Measurements from ENCODE around the gene GALNT18. TPM values are rescaled to one million over a fixed set of nuclear protein-coding genes. Genes with fewer than 3 reads are reported as not detected.

Gene GALNT18
- total and polyA plus RNA-seq, 2 of the 4 experiments (the other 2 are of a cell fraction) = 9.5 to 11.3 TPM

DNA sequence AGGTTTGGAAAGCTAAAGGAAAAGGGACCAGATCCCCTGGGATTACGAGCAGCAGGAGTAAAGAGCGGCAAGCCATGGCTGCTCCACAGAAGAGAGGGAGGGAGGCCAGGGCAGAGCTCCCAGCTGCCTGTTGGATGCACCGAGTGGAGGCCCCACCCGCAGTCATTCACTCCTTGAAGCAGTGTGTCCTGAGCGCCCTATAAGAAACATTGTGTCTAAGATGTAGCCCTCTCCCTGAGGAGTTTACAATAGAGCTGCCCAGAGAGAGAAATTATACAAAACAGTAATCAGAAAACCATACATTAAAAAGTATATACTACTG is 214.1 kb downstream of the GALNT18 start:
- no peak for DNase-seq
- BruUV-seq (replicated peaks) = no TSS peak
- Histone ChIP-seq H4K8ac (ENCODE audit: low read depth in 2 of 2, low read length in 2 of 2) (no peak overlapping the region), H3K27me3 (ENCODE audit: control insufficient read depth, insufficient read depth, low read length) (peaks cover 5% of the 10 kb centered on the region; the same call in 1 of the 2 replicates), H2BK15ac (ENCODE audit: low read depth, low read length) (no peak overlapping the region), H3K4me1 (ENCODE audit: control insufficient read depth, insufficient read depth, low read length) (peaks cover 4% of the 10 kb centered on the region; the same call in 1 of the 2 replicates), H2AK9ac (replicated peaks; ENCODE audit: low read depth, low read length, poor library complexity) (no peak overlapping the region), H3K56ac (ENCODE audit: extremely low read depth, insufficient read depth, low read length) (no peak overlapping the region), H3K18ac (ENCODE audit: low read depth, low read length) (no peak overlapping the region), H3K14ac (replicated peaks; ENCODE audit: low read depth, low read length) (no peak overlapping the region), H3K9ac (ENCODE audit: low read depth, low read length) (no peak overlapping the region), H2BK5ac (ENCODE audit: low read depth, low read length, poor library complexity, severe bottlenecking) (no peak overlapping the region), H4K91ac (ENCODE audit: insufficient read depth, low read depth, low read length) (no peak overlapping the region), H3K4me2 (ENCODE audit: low read depth, low read length) (no peak overlapping the region), H3K23ac (ENCODE audit: low read depth, low read length) (no peak overlapping the region), H4K5ac (ENCODE audit: low read depth, low read length) (no peak overlapping the region), H3K36me3 (ENCODE audit: control insufficient read depth, insufficient read depth, low read length) (no peaks in the 10 kb centered on the region), H2BK120ac (ENCODE audit: low read depth, low read length) (no peak overlapping the region), H3K79me1 (ENCODE audit: low read depth in 1 of 2, low read length in 2 of 2) (no peaks in the 10 kb centered on the region), H2BK20ac (ENCODE audit: low read depth, low read length) (no peak overlapping the region), H2AFZ (replicated peaks; ENCODE audit: low read length, poor library complexity) (peak overlapping the region; percentile 19), H3K4me3 (ENCODE audit: insufficient read depth, low read depth, low read length) (no peak overlapping the region), H3K9me1 (ENCODE audit: insufficient read depth, low read length) (peaks cover 5% of the 10 kb centered on the region; the same call in 1 of the 2 replicates), H3K9me3 (ENCODE audit: control insufficient read depth, insufficient read depth, low read length) (no peaks in the 10 kb centered on the region), H4K20me1 (ENCODE audit: insufficient read depth, low read length) (no peaks in the 10 kb centered on the region), H3K4ac (ENCODE audit: low read depth, low read length) (no peak overlapping the region), H3K27ac (ENCODE audit: insufficient read depth, low read length) (no peak overlapping the region), H2AK5ac (ENCODE audit: low read depth, low read length) (no peak overlapping the region)
- intact Hi-C loops (cut with micrococcal nuclease) (loop anchor here (10.0 kb wide), 1 partner anchor 217 kb away; the partner anchor contains the start of gene GALNT18), in situ Hi-C loops (cut with MboI; ENCODE audit: low sequenced_read_pairs) (no loop called here), dilution Hi-C loops (cut with HindIII; ENCODE audit: low sequenced_read_pairs, unreplicated experiment) (no loop called here)
- no peak for ATAC-seq (ENCODE audit: low read depth)
- CTCF ChIA-PET = no interaction called here
- TF ChIP-seq CEBPB (IDR thresholded peaks at IDR 0.05; ENCODE audit: low read depth, low read length) (no peak), RFX5 (IDR thresholded peaks at IDR 0.05; ENCODE audit: low read depth, low read length) (no peak), SMC3 (IDR thresholded peaks at IDR 0.05; ENCODE audit: low read depth, low read length) (no peak), POLR2A (IDR thresholded peaks at IDR 0.05; ENCODE audit: low read depth, low read length) (no peak), RCOR1 (IDR thresholded peaks at IDR 0.05; ENCODE audit: insufficient replicate concordance, low read length) (no peak), MXI1 (IDR thresholded peaks at IDR 0.05; ENCODE audit: borderline replicate concordance, low read depth, low read length) (no peak), MAFK (IDR thresholded peaks at IDR 0.05; ENCODE audit: low read depth, low read length) (no peak), CHD1 (IDR thresholded peaks at IDR 0.05; ENCODE audit: low read depth, low read length) (no peak), NFE2L2 (IDR thresholded peaks at IDR 0.05; ENCODE audit: low read depth, low read length) (no peak), RAD21 (IDR thresholded peaks at IDR 0.05; ENCODE audit: low read length) (no peak), BHLHE40 (IDR thresholded peaks at IDR 0.05; ENCODE audit: low read depth, low read length) (no peak), FOS (IDR thresholded peaks at IDR 0.05; ENCODE audit: low read depth, low read length) (no peak), MAZ (IDR thresholded peaks at IDR 0.05; ENCODE audit: borderline replicate concordance, low read depth, low read length) (no peak)
- TF ChIP-seq, protein P1, sequence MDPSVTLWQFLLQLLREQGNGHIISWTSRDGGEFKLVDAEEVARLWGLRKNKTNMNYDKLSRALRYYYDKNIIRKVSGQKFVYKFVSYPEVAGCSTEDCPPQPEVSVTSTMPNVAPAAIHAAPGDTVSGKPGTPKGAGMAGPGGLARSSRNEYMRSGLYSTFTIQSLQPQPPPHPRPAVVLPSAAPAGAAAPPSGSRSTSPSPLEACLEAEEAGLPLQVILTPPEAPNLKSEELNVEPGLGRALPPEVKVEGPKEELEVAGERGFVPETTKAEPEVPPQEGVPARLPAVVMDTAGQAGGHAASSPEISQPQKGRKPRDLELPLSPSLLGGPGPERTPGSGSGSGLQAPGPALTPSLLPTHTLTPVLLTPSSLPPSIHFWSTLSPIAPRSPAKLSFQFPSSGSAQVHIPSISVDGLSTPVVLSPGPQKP (IDR thresholded peaks at IDR 0.05; ENCODE audit: borderline replicate concordance, low read depth, low read length) = no peak
- TF ChIP-seq, protein P2, sequence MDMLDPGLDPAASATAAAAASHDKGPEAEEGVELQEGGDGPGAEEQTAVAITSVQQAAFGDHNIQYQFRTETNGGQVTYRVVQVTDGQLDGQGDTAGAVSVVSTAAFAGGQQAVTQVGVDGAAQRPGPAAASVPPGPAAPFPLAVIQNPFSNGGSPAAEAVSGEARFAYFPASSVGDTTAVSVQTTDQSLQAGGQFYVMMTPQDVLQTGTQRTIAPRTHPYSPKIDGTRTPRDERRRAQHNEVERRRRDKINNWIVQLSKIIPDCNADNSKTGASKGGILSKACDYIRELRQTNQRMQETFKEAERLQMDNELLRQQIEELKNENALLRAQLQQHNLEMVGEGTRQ (IDR thresholded peaks at IDR 0.05; ENCODE audit: low read depth, low read length) = no peak
- TF ChIP-seq, protein P3, sequence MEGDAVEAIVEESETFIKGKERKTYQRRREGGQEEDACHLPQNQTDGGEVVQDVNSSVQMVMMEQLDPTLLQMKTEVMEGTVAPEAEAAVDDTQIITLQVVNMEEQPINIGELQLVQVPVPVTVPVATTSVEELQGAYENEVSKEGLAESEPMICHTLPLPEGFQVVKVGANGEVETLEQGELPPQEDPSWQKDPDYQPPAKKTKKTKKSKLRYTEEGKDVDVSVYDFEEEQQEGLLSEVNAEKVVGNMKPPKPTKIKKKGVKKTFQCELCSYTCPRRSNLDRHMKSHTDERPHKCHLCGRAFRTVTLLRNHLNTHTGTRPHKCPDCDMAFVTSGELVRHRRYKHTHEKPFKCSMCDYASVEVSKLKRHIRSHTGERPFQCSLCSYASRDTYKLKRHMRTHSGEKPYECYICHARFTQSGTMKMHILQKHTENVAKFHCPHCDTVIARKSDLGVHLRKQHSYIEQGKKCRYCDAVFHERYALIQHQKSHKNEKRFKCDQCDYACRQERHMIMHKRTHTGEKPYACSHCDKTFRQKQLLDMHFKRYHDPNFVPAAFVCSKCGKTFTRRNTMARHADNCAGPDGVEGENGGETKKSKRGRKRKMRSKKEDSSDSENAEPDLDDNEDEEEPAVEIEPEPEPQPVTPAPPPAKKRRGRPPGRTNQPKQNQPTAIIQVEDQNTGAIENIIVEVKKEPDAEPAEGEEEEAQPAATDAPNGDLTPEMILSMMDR (conservative IDR thresholded peaks at IDR 0.05; ENCODE audit: low read depth, low read length) = no peak
- POLR2A ChIA-PET (ENCODE audit: unreplicated experiment) = no interaction called here
- no CpG with 5 or more reads among the region's 5 CpGs for WGBS, 2 experiments (ENCODE audit: extremely low coverage in 2 of 2, insufficient read length in 1 of 2)

All from IMR-90 (cell line).